H1 (cell line): ENCODE results near the gene TXNRD3.

Experiments
- ASH2L ChIP-seq: fragments of 200-600, 300-600 bp; sonication (generic); IDR thresholded peaks from one replicate; pipeline ENCODE4 v1.7.1; 2017; ENCODE audit warnings: low read length
- ATF2 ChIP-seq: IDR thresholded peaks from 2 replicates; pipeline ENCODE4 v1.6.1; 2012; ENCODE audit warnings: low read length, inconsistent platforms
- CTCF ChIP-seq, 3 experiments: IDR thresholded peaks; 1 replicate in 2 of 3; 2 replicates in 1 of 3; pipeline versions ENCODE4 v1.5.1 to v1.6.1; 2011; ENCODE audit warnings: low read length in 3 of 3, mild to moderate bottlenecking in 3 of 3, inconsistent platforms in 2 of 3, low read depth in 1 of 3, moderate library complexity in 1 of 3; ENCODE audit not compliant: insufficient read depth in 1 of 3; ENCODE audit errors: control extremely low read depth in 1 of 3
- EP300 ChIP-seq, 2 experiments: IDR thresholded peaks; 1 replicate in 1 of 2; 2 replicates in 1 of 2; pipeline ENCODE4 v1.6.1; 2011 to 2012; ENCODE audit warnings: low read depth in 2 of 2, low read length in 2 of 2, mild to moderate bottlenecking in 2 of 2, borderline replicate concordance in 1 of 2, inconsistent platforms in 1 of 2, moderate library complexity in 1 of 2
- FOSL1 ChIP-seq: IDR thresholded peaks from 2 replicates; pipeline ENCODE4 v1.6.1; 2011; ENCODE audit warnings: mild to moderate bottlenecking, low read depth, low read length, moderate library complexity; ENCODE audit not compliant: insufficient read depth
- GABPA ChIP-seq: IDR thresholded peaks from 2 replicates; pipeline ENCODE4 v1.6.1; 2011; ENCODE audit warnings: mild to moderate bottlenecking, low read length, moderate library complexity, borderline replicate concordance; ENCODE audit not compliant: insufficient read depth
- JUND ChIP-seq: IDR thresholded peaks from 2 replicates; pipeline ENCODE4 v1.6.1; 2011; ENCODE audit warnings: mild to moderate bottlenecking, improper control_type of control experiment, low read length
- KDM5A ChIP-seq: fragments of 200-600 bp; IDR thresholded peaks from 2 replicates; pipeline ENCODE4 v1.7.1; 2012; ENCODE audit warnings: mild to moderate bottlenecking, low read length, inconsistent platforms, mixed read lengths
- POLR2A ChIP-seq, 2 experiments: IDR thresholded peaks; 1 replicate in 1 of 2; 2 replicates in 1 of 2; pipeline ENCODE4 v1.6.1; 2011; ENCODE audit warnings: low read depth in 2 of 2, low read length in 2 of 2, mild to moderate bottlenecking in 2 of 2; ENCODE audit errors: control extremely low read depth in 1 of 2
- SUZ12 ChIP-seq: fragments of 200-600 bp; sonication (generic); IDR thresholded peaks from 2 replicates; pipeline ENCODE4 v1.6.1; 2012; ENCODE audit warnings: mild to moderate bottlenecking, inconsistent platforms, low read length, moderate library complexity, mixed read lengths

- no peak for TF ChIP-seq CTCF (IDR thresholded peaks at IDR 0.05; ENCODE audit: control extremely low read depth in 1 of 3, insufficient read depth in 1 of 3, low read depth in 1 of 3, low read length in 3 of 3)
- no peak for TF ChIP-seq JUND
- no peak for TF ChIP-seq POLR2A (IDR thresholded peaks at IDR 0.05; ENCODE audit: control extremely low read depth in 1 of 2, low read depth in 2 of 2, low read length in 2 of 2)
- no peak for TF ChIP-seq ATF2
- no peak for TF ChIP-seq GABPA
- TF ChIP-seq FOSL1, result no peak
- TF ChIP-seq SUZ12, result no peak
- no peak for TF ChIP-seq EP300 (IDR thresholded peaks at IDR 0.05; ENCODE audit: borderline replicate concordance in 1 of 2, low read depth in 2 of 2, low read length in 2 of 2)
- TF ChIP-seq KDM5A, result no peak
- no peak for TF ChIP-seq ASH2L
Measured at GRCh38 chr3:126630020-126630419, 24.9 kb downstream of the TXNRD3 start.
